ENCODE results near the gene ZNF442.
"Not testable (repeated sequence)": the region's sequence is repeated elsewhere in the genome, so short reads cannot be mapped to it uniquely, and the experiment has no call there.

The ZNF442 gene

DNA sequence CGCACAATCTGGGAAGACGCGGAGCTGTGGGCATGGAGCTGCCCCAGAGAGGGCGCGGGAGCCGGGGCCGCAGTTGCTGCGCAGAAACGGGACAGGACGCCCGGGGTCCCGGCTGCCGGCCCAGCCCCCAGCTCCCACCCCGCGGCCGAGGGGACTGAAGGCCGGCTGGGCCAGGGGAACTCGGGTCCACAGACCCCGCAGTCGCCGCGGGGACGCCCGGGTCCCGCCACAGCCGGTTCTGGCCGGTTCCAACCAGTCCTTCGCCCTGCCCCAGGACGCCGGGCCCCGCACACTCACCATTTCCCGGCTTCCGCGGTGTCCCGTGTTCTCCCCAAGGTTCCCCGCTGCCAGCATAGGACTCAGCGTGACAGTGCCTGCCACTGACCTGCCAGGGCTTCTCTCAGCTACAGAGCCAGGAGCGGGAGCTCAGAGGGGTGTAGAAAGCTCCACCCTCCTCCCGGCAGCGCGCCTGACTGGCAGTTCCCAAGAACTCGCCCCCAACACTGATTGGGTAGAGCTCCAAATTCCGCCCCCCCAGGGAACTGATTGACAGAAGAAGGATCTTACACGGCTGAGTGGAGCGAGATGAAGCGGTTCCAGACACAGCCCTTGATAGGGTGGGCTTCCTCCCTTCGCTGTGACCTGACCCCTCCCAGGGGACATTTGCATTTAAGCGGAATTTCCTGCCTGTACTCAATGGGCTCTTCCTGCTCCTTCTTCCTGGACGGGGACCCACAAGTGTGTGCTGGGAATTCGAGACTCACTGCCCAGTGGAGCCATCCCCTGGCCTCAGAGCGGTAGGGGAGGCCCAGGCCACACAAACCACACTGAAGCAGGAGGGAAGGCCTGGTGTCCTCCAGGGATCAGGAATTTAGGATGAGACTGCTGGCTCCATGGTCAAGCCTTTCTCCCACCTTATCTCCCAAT is at the start of gene ZNF442:
ZNF442 (minus strand) TSS at position 448 of the 927 bp plus-strand sequence. CDS start 2,052 bp downstream, outside the sequence.
- peak; percentile 86 to 88 for DNase-seq

- DNase-seq, result no peak
Observed at GRCh38 chr19:12411893-12412292, 46.4 kb upstream of the ZNF442 start.

DNA sequence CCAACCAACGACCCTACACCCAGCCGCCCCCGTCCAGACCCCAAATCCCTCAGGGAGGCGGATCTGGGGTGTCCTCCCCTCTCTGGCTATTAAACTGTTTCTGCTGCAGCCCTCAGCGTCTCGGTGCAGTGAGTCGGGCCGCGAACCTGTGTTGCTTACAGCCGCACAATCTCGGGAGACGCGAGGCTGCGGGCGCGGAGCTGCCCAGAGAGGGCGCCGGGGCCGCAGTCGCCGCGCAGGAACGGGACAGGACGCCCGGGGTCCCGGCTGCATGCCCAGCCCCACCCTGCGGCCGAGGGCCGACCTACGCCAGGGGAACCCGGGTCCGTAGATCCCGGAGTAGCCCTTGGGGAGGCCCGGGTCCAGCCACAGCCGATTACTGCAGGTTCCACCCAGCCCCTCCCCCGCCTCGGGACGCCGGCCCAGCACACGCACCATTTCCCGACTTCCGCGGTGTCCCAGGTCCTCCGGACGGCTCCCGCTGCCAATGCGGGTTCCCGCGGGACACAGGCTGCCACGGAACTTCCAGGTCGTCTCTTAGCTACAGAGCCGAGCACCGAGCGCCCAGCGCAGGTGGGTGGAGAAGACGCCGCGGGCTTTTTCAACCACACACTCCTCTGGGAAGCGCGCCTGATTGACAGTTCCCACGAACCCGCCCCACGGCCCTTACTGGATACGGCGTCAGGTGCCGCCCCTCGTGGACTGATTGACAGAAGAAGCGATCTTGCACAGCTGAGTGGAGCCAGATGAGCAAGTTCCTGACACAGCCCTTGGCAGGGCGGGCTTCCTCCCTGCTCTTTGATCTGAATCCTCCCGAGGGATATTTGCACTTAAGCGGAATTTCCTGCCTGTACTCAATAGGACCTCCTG is 35.4 kb upstream of the ZNF442 start, which contains the start of gene ZNF799:
ZNF799 (minus strand) TSS at position 639 of the 870 bp plus-strand sequence; CDS start at position 438, 201 bp downstream.
- peak; percentile 82 to 85 for DNase-seq

- not testable (repeated sequence) for DNase-seq
Observed at GRCh38 chr19:12399901-12400632, 34.6 kb upstream of the ZNF442 start.

DNA sequence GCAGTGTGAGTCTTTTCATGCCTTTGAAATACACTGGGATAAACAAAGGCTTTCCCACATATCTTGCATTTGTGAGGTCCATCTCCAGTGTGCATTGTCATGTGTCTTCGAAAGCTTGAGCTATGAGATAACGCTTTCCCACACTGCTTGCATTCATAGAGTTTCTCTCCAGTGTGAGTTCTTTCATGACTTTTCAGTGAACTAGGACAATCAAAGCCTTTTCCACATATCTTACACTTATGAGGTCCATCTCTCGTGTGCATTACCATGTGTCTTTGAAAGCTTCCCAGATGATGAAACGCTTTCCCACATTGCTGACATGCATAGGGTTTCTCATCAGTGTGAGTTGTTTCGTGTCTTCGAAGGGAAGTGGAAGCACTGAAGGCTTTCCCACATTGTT is 25.7 kb upstream of the ZNF442 start:
- not testable (repeated sequence) for DNase-seq

GRCh38 chr19:12386365-12386764 is 20.9 kb upstream of the ZNF442 start:
- not testable (repeated sequence) for DNase-seq

- DNase-seq, result no peak
Observed at GRCh38 chr19:12380444-12380737, 14.9 kb upstream of the ZNF442 start.

DNA sequence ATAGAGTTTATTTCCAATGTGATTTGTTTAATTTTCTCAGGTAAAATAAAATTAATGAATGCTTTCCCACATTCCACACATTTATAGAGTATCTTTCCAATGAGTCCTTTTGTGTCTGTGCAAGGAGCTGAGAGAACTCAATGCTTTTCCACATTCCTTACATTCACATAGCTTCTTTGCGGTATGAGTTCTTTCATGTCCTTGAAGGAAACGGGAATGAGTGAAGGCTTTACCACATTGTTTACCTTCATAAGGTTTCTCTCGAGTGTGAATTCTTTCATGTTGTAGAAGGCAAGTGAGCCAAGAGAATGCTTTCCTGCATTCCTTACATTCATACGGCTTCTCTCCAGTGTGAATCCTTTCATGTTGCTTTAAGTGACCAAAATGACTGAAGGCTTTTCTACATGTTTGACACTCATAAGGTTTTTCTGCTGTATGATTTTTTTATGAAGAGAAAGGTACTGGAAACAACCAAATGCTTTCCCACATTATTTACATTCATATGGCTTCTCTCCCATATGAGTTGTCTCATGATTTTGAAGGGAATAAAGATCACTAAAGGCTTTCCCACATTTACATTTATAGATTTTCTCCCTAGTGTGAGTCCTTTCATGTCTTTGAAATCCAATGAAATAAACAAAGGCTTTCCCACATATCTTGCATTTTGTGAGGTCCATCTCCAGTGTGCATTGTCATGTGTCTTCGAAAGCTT is 14.4 kb upstream of the ZNF442 start:
- DNase-seq, result no peak

DNA sequence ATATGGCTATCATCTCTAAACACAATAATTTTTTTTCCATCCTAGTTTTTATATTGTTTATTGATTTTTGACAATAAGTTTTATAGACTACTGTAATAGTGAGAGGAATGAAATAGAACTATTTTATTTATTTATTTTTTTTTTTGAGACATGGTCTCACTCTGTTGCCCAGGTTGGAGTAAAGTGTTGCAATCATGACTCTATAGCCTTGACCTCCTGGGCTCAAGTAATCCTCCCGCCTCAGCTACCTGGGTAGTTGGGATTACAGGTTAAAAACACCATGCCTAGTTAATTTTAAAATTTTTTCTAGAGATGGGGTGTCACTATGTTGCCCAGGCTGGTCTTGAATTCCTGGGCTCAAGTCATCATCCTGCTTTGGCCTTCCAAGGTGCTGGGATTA is 8.5 kb upstream of the ZNF442 start:
- DNase-seq, result no peak

- no peak for DNase-seq
Observed at GRCh38 chr19:12364391-12365235, 870 bp downstream of the ZNF442 start.

DNA sequence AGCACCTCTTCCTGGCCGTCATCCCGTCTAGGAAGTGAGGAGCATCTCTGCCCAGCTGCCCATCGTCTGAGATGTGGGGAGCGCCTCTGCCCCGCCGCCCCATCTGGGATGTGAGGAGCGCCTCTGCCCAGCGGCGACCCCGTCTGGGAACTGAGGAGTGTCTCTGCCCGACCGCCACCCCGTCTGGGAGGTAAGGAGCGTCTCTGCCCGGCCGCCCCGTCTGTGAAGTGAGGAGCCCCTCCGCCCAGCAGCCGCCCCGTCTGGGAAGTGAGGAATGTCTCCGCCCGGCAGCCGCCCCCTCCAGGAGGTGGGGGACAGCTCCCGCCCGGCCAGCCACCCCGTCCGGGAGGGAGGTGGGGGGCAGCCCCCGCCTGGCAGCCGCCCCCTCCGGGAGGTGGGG is 3.2 kb downstream of the ZNF442 start:
- DNase-seq, result not testable (repeated sequence)

DNA sequence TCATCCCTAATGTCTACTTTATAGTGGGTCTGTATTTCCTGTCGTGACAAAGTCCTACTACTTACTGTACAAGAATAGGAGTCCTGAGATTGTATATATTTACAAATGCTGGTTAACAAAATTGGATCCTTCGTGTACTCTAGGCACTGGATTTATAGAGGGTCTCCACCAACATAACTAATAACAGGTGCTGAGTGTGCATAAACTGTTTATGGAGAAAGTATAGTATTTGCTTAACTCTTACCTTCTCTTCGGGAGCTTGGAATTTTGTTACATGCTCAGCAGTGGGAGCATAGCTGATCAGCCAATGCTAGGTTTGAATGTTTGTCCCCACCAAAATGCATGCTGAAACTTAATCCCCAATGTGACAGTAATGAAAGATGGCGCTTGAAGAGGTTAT is 12.1 kb downstream of the ZNF442 start:
- DNase-seq, result no peak

DNA sequence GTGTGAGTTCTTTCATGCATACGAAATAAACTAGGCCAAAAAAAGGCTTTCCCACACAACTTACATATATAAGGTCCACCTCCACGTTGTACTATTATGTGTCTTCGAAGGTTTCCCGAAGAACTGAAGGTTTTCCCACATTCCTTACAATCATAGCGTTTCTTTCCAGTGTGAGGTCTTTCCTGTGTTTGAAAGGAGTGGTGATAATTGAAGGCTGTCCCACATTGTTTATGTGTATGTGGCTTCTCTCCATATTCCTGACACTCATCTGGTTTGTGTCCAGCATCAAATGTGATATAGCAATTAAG is 14.6 kb downstream of the ZNF442 start:
- no peak for DNase-seq

DNA sequence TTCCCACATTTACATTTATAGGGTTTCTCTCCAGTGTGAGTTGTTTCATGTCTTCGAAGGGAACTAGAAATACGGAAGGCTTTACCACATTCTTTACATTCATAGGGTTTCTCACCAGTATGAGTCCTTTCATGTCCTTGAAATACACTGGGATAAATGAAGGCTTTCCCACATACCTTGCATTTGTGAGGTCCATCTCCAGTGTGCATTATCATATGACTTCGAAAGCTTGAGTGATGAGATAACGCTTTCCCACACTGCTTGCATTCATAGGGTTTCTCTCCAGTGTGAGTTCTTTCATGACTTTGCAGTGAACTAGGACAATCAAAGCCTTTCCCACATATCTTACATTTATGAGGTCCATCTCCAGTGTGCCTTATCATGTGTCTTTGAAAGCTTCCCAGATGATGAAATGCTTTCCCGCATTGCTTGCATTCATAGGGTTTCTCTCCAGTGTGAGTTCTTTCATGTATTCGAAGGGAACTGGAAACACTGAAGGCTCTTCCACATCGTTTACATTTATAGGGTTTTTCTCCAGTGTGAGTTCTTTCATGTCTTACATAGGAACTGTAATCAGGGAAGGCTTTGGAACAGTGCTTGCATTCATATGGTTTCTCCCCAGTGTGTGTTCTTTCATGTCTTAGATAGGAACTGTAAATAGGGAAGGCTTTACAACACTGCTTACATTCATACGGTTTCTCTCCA is 15.1 kb downstream of the ZNF442 start:
- DNase-seq, result no peak

DNA sequence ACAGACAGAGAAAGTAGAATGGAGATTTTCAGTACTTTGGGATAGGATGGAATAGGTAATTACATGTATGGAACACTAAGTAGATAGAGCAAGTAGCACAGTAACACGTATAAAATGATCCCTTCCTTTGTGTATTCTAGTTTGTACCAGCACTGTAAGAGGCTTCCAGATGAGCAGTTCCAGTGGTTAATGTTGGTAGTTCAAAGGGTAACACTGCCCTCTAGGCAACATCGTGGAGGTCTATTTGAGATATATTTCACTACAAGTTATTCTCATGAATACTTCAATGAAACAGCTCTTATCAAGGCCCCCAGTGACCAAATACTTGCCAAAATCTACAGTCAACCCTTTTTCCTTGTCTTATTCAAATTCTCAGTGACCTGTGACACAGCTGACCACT is 18.6 kb downstream of the ZNF442 start:
- DNase-seq, result no peak

- no peak for DNase-seq
Observed at GRCh38 chr19:12345197-12345596, 20.3 kb downstream of the ZNF442 start.

DNA sequence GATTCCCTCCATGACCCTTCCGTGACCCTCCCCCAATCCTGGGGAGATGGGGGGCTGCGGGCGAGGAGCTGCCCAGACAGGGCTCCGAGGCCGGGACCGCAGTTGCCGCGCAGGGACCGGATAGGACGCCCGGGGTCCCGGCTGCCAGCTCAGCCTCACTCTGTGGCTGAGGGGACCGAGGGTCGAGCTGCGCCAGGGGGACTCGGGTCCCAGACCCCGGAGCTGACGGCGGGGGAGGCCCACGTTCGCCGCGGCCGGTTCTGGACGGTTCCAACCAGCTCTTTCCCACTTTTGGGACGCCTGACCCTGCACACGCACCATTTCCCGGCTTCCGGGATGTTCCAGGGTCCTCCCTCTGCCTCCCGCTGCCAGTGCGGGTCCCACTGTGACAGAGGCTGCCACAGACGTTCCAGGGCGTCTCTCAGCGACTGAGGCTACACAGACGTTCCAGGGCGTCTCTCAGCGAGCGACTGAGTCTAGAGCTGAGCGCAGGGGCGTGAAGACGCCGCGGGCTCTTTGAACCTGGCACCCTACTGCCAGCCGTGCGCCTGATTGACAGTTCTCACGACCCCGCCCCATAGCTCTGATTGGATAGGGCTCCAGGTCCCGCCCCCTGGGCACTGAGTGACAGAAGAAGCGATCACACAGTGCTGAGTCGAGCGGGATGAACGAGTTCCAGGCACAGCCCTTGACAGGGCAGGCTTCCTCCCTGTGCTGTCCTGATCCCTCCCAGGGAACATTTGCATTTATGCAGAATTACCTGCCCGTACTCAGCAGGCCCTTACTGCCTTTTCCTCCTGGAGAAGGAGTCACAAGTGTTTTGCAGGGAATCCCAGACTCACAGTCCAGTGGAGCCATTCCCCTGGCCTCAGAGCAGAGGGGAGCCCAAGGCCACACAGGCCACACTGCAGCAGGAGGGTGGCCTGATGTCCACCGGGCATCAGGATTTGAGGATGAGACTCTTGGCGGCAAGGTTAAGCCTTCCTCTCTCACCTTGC is 32.0 kb downstream of the ZNF442 start, which contains the start of gene ZNF563:
ZNF563 (minus strand) TSS at position 472 of the 998 bp plus-strand sequence; CDS start at position 321, 151 bp downstream.
- peak; percentile 81 to 85 for DNase-seq

DNA sequence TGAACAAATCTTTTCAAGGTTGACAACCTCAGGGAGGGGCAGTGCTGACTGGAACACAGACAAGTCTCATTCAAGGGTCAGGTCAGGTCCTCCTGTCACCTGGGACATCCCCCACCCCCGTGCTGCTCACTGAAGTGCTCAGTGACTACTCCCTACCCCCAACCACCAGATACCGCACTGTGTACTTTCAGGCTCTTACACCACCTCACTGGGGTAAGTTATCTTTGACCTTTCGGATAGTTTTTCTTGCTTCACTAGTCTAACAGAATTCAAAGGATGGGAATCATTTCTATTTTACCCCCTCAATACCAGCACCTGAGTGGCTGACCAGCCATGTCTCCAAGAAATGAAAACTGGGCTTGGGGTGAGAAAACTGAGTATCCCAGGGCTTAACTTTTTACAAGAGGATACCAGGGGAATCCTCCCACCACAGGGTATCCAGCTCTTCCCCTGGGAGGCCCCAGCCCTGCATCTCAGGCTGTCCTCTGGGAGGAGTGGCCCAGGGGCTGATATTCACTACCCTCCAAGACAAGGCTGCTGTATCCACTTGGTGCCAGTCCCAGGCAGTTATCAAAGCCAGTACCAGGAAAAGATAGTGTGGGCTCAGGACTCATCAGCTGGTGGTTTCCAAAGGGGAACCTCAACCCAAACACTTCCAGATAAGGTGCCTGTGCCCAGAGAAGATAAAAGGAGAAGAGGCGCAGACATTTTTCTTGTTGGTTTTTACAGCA is 34.1 kb downstream of the ZNF442 start:
- DNase-seq, result no peak

DNA sequence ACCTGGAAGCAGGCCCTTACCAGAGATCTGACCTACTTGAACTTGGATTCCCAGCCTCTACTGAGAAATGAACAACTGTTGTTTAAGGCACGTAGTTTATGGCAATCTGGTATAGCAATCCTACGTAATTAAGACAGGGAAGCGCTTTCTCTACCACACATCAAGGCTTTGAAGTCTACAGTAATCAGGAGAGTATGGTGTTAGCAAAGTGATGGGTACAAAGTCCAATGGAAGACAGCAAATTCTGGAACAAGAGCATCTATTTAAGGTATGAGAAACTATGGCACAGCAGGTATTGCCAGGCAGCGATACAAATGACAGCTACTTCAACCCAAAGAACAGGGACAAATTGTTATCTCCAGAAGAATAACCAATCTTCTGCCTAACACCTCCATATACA is 35.1 kb downstream of the ZNF442 start:
- no peak for DNase-seq
